Right lobe of liver (tissue), 4 donors: Measurements from ENCODE around the gene SLC1A3.

Experiments
- POLR2A ChIP-seq: fragments of 450-650 bp; IDR thresholded peaks from one replicate; pipeline ENCODE4 v1.6.1; 2017; ENCODE audit warnings: antibody characterized with exemption, mild to moderate bottlenecking
- TF ChIP-seq, protein P1 (sequence below), 4 donors: fragments of 200-600 bp in 3 of 4; fragments of 450-650 bp in 1 of 4; IDR thresholded peaks; one replicate each; pipeline versions ENCODE4 v1.5.1 to v1.8.0; 2016 to 2022; ENCODE audit warnings: antibody characterized with exemption in 4 of 4, mild to moderate bottlenecking in 2 of 4
- donor health status: DM: no; HTN: no; CAD: no.
- donor health status: DM: no; HTN: no; CAD: no.
- donor health status: DM: no; HTN: yes; CAD: no.

DNA sequence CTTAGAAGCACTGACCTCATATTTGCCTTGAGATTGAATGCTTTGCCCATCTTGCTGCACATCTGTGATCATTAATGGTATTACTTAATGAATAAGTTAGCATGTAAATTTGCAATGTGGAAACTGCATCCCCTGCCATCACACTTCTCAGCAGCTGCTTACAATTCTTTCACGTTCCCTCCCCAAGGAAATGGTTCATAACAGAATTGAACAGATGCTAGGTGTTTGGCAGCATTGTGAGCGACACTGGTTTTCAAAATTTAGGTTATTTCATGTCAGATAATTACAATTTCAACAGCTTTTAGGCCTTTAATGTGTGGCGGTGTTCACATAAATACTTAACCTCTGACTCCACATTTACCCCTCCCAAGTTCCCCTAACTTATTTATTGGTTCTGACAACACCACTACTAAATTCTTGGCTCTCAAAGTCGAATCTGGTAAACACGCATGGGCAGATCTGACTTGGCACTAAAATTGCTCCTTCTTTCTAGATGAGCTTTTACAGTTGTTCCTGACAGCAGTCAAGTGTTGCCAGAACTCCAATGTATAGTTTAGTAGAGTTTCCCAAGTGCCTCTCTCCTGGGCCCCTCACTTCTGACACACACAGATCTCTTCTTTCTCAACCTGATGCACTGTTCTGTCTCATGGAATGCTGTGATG lies 46.8 kb downstream of the SLC1A3 start:
- TF ChIP-seq, protein P1, sequence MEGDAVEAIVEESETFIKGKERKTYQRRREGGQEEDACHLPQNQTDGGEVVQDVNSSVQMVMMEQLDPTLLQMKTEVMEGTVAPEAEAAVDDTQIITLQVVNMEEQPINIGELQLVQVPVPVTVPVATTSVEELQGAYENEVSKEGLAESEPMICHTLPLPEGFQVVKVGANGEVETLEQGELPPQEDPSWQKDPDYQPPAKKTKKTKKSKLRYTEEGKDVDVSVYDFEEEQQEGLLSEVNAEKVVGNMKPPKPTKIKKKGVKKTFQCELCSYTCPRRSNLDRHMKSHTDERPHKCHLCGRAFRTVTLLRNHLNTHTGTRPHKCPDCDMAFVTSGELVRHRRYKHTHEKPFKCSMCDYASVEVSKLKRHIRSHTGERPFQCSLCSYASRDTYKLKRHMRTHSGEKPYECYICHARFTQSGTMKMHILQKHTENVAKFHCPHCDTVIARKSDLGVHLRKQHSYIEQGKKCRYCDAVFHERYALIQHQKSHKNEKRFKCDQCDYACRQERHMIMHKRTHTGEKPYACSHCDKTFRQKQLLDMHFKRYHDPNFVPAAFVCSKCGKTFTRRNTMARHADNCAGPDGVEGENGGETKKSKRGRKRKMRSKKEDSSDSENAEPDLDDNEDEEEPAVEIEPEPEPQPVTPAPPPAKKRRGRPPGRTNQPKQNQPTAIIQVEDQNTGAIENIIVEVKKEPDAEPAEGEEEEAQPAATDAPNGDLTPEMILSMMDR (IDR thresholded peaks at IDR 0.05) = no peak
- no peak for TF ChIP-seq POLR2A
